Fibroblast of lung (primary cell): ENCODE results near the gene FAM184A. TPM values are rescaled to one million over a fixed set of nuclear protein-coding genes. Genes with fewer than 3 reads are reported as not detected.

Source experiments
- DNase-seq, 2 donors: peaks; one replicate each; pipeline versions ENCODE4 v3.0.0 to v3.0.0-alpha.2; 2010; ENCODE audit warnings: low read depth in 2 of 2
- H2AFZ ChIP-seq: 2 replicates; pipeline ENCODE4 v1.5.1; 2012; ENCODE audit warnings: low read length, control low read depth, inconsistent platforms
- H3K27ac ChIP-seq: 2 replicates; pipeline ENCODE4 v1.5.1; 2011; ENCODE audit warnings: low read length, control low read depth; ENCODE audit not compliant: insufficient read depth
- H3K27me3 ChIP-seq: 2 replicates; pipeline ENCODE4 v1.5.1; 2011; ENCODE audit warnings: mild to moderate bottlenecking, low read length; ENCODE audit not compliant: control insufficient read depth, insufficient read depth
- H3K36me3 ChIP-seq: 2 replicates; pipeline ENCODE4 v1.5.1; 2011; ENCODE audit warnings: low read length; ENCODE audit not compliant: control insufficient read depth, insufficient read depth
- H3K4me1 ChIP-seq: 2 replicates; pipeline ENCODE4 v1.5.1; 2011; ENCODE audit warnings: low read length; ENCODE audit not compliant: control insufficient read depth, insufficient read depth; ENCODE audit errors: extremely low read depth
- H3K4me2 ChIP-seq: 2 replicates; pipeline ENCODE4 v1.5.1; 2011; ENCODE audit warnings: low read length, control low read depth; ENCODE audit not compliant: insufficient read depth; ENCODE audit errors: extremely low read depth
- H3K4me3 ChIP-seq, 4 experiments: fragments of 200-600 bp in 1 of 4; sonication (generic) in 1 of 4; replicated peaks in 1 of 4; 2 replicates each; pipeline ENCODE4 v1.5.1; 2011 to 2016; ENCODE audit warnings: low read length in 4 of 4, low read depth in 3 of 4, mild to moderate bottlenecking in 3 of 4, control low read depth in 2 of 4, inconsistent platforms in 1 of 4, mixed read lengths in 1 of 4; ENCODE audit not compliant: insufficient read depth in 1 of 4; ENCODE audit errors: control extremely low read depth in 1 of 4
- H3K79me2 ChIP-seq: 2 replicates; pipeline ENCODE4 v1.5.1; 2012; ENCODE audit warnings: mild to moderate bottlenecking, low read length, inconsistent platforms; ENCODE audit not compliant: control insufficient read depth, insufficient read depth
- H3K9ac ChIP-seq: 2 replicates; pipeline ENCODE4 v1.5.1; 2011; ENCODE audit warnings: mild to moderate bottlenecking, low read length, control low read depth; ENCODE audit not compliant: insufficient read depth
- H3K9me3 ChIP-seq: 2 replicates; pipeline ENCODE4 v1.5.1; 2012; ENCODE audit warnings: low read depth, low read length; ENCODE audit not compliant: control insufficient read depth, insufficient read depth
- H4K20me1 ChIP-seq: 2 replicates; pipeline ENCODE4 v1.5.1; 2011; ENCODE audit warnings: low read length; ENCODE audit not compliant: control insufficient read depth, insufficient read depth; ENCODE audit errors: extremely low read depth
- EZH2 ChIP-seq: IDR thresholded peaks from 2 replicates; pipeline ENCODE4 v1.5.1; 2012; ENCODE audit warnings: low read length, control low read depth, mild to moderate bottlenecking; ENCODE audit errors: missing control alignments
- polyA plus RNA-seq, 2 donors: library from polyadenylated mRNA; depleted of rRNA in 1 of 2; stranded (reverse) in 1 of 2; unstranded in 1 of 2; fragments of >200 nt; gene quantifications; 2 replicates each; pipeline ENCODE4 v1.2.1, GENCODE V29; 2011 to 2012; ENCODE audit warnings: missing spikeins in 1 of 2
- total RNA-seq: library from RNA; depleted of rRNA; stranded (reverse); fragments of >200 nt; gene quantifications from 2 replicates; pipeline ENCODE4 v1.2.1, GENCODE V29; 2014
- TF ChIP-seq, protein P1 (sequence below), 2 donors: IDR thresholded peaks in 1 of 2; conservative IDR thresholded peaks in 1 of 2; 1 replicate in 1 of 2; 2 replicates in 1 of 2; pipeline ENCODE4 v1.5.1; 2011 to 2012; ENCODE audit warnings: low read length in 2 of 2, control low read depth in 1 of 2, inconsistent platforms in 1 of 2, low read depth in 1 of 2, mild to moderate bottlenecking in 1 of 2

FAM184A gene
- total and polyA plus RNA-seq, 2 donors (not counting 1 experiment from before 2014, with no cell fraction given): 0.09 to 1.7 TPM

DNA sequence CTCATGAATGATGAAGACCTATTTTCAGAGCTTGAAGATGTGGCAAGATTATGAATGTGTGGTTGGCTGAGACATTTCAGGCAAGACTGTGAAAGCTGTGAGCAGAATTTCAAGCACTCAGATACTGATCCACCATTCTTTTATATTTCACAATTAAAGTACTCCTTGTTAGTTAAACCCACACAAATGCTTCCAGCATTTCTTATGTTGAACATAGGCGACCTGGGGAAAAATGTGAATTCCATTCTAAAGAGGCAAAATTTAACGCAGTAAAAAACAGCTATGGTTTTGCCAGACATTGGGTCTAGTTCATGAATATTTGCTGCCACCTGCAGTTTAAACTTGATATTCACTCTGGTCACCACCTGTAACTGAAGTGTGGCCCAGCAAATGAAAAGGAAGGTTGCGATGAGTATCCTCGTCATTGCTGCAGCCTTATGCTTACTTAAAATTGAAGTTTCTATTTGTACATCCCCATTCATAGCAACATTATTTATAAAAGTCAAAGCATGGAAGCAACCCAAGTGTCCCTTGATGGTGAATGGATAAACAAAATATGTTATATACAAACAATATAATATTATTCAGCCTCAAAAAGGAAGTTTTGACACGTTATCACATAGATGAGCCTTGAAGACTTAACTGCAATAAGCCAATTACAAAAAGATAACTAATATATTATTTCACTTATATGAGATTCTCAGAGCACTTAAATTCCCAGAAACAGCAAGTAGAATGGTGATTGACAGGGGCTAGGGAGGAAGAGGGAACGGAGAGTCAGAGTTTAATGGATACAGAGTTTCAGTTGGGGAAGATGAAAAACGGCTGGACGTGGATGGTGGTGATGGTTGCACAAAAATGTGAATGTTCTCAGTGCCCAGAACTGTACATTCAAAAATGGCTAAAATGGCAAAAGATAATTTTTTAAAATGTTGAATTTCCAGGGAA, 32.4 kb upstream of the FAM184A start:
- Histone ChIP-seq H3K4me3 (no peak overlapping the region), H3K79me2 (no peaks in the 10 kb centered on the region), H3K27ac (no peak overlapping the region), H4K20me1 (no peaks in the 10 kb centered on the region), H2AFZ (no peak overlapping the region), H3K36me3 (no peaks in the 10 kb centered on the region), H3K27me3 (no peaks in the 10 kb centered on the region), H3K4me2 (no peak overlapping the region), H3K9ac (no peak overlapping the region), H3K9me3 (no peaks in the 10 kb centered on the region), H3K4me1 (no peaks in the 10 kb centered on the region)
- no peak for TF ChIP-seq EZH2
- TF ChIP-seq, protein P1, sequence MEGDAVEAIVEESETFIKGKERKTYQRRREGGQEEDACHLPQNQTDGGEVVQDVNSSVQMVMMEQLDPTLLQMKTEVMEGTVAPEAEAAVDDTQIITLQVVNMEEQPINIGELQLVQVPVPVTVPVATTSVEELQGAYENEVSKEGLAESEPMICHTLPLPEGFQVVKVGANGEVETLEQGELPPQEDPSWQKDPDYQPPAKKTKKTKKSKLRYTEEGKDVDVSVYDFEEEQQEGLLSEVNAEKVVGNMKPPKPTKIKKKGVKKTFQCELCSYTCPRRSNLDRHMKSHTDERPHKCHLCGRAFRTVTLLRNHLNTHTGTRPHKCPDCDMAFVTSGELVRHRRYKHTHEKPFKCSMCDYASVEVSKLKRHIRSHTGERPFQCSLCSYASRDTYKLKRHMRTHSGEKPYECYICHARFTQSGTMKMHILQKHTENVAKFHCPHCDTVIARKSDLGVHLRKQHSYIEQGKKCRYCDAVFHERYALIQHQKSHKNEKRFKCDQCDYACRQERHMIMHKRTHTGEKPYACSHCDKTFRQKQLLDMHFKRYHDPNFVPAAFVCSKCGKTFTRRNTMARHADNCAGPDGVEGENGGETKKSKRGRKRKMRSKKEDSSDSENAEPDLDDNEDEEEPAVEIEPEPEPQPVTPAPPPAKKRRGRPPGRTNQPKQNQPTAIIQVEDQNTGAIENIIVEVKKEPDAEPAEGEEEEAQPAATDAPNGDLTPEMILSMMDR (conservative IDR thresholded peaks at IDR 0.05 in 1 of 2, IDR thresholded peaks at IDR 0.05 in 1 of 2; ENCODE audit: low read depth in 1 of 2, low read length in 2 of 2): peak; percentile 58 to 59
- peak; percentile 69 to 75 for DNase-seq

DNA sequence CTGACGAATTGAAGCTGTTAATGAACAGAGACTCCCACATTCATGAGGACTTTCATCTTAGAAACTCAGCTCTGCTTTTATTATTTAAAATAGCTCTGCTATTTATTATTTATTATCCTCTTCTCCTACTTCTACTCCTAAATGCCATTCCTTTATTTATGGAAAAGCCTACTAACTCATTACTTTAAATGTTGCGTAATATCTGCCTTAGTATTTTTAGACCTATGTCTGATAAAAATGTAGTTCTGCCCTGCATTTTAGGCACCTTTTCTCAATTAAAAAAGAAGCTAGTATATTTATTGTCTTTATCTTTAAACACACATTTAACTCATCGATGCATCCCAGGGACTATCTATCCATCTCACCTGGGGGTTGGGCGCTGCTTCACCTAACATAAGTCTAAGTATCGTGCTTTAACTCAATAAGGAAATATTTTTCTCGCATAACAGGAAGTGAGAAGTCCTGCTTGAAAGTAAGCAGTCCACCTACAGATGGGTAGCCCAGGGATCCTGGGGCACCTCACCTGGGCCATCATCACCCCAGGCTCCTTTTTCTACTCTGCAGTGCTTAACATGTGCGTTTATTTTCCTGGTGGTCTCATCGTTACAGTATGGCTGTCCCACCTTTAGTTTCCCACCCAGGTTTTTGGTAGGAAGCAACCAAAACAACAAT, 31.3 kb upstream of the FAM184A start:
- Histone ChIP-seq H3K27ac (no peak overlapping the region), H3K36me3 (no peaks in the 10 kb centered on the region), H3K4me3 (no peak overlapping the region), H3K79me2 (no peaks in the 10 kb centered on the region), H3K4me2 (no peak overlapping the region), H2AFZ (no peak overlapping the region), H3K9ac (no peak overlapping the region), H3K9me3 (no peaks in the 10 kb centered on the region), H3K4me1 (no peaks in the 10 kb centered on the region), H3K27me3 (no peaks in the 10 kb centered on the region), H4K20me1 (no peaks in the 10 kb centered on the region)
- TF ChIP-seq, protein P1 (conservative IDR thresholded peaks at IDR 0.05 in 1 of 2, IDR thresholded peaks at IDR 0.05 in 1 of 2; ENCODE audit: low read depth in 1 of 2, low read length in 2 of 2): no peak
- no peak for TF ChIP-seq EZH2
- no peak for DNase-seq

DNA sequence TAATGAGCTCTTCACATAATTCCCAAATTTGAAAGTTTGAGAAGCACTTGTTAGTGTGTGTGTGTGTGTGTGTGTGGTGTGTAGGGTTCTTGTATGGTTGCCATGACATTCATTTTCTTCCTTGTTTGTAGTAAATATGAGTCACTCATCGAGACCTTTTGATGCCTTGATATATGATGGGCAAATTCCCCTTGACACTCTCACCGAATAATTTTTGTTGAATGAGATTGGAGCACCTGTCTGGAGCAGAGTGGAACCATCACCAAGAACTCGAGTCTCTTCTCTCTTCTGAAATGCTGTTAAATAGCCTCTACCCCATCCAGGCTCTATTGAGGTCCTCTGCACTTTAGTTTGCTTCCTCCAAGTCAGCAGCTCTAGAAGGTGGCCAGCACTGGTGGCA, 29.6 kb upstream of the FAM184A start:
- DNase-seq: no peak
- H3K4me1 ChIP-seq: no peaks in the 10 kb centered on the region
- H2AFZ ChIP-seq: no peak overlapping the region
- H3K4me3 ChIP-seq: no peak overlapping the region
- no peak overlapping the region for H3K9ac ChIP-seq
- no peak overlapping the region for H3K4me2 ChIP-seq
- no peak for TF ChIP-seq EZH2
- TF ChIP-seq, protein P1 (conservative IDR thresholded peaks at IDR 0.05 in 1 of 2, IDR thresholded peaks at IDR 0.05 in 1 of 2; ENCODE audit: low read depth in 1 of 2, low read length in 2 of 2): no peak
- no peaks in the 10 kb centered on the region for H3K79me2 ChIP-seq
- no peak overlapping the region for H3K27ac ChIP-seq
- H3K9me3 ChIP-seq: no peaks in the 10 kb centered on the region
- no peaks in the 10 kb centered on the region for H3K27me3 ChIP-seq
- H3K36me3 ChIP-seq: no peaks in the 10 kb centered on the region
- H4K20me1 ChIP-seq: no peaks in the 10 kb centered on the region
